Measurements from ENCODE around the gene HMGCS2.
"Not testable (repeated sequence)": the region's sequence is repeated elsewhere in the genome, so short reads cannot be mapped to it uniquely, and the experiment has no call there.

HMGCS2 gene

GRCh38 chr1:119725626-119726025, 43.1 kb downstream of the HMGCS2 start:
- DNase-seq, result no peak

- DNase-seq, result no peak
These were observed 44.0 kb downstream of the HMGCS2 start for GRCh38 chr1:119724611-119725218.

GRCh38 chr1:119721896-119722295, 46.8 kb downstream of the HMGCS2 start:
- no peak for DNase-seq

- DNase-seq, result no peak
These were observed 47.8 kb downstream of the HMGCS2 start for GRCh38 chr1:119720866-119721440.

- no peak for DNase-seq
These were observed 49.7 kb downstream of the HMGCS2 start for GRCh38 chr1:119718972-119719371.

GRCh38 chr1:119718409-119718808, 50.3 kb downstream of the HMGCS2 start:
- DNase-seq, result no peak

- peak; percentile 26 for DNase-seq
These were observed 53.2 kb downstream of the HMGCS2 start for GRCh38 chr1:119715542-119715941.

- DNase-seq, result no peak
These were observed 54.1 kb downstream of the HMGCS2 start for GRCh38 chr1:119714583-119714982.

GRCh38 chr1:119713749-119714456, 54.8 kb downstream of the HMGCS2 start:
- no peak for DNase-seq

GRCh38 chr1:119713039-119713748, 55.5 kb downstream of the HMGCS2 start:
- no peak for DNase-seq

- peak; percentile 52 for DNase-seq
These were observed 56.2 kb downstream of the HMGCS2 start for GRCh38 chr1:119712342-119713038.

- DNase-seq, result peak; percentile 74
These were observed 56.8 kb downstream of the HMGCS2 start, which contains the start of gene PHGDH for GRCh38 chr1:119711804-119712341. PHGDH (plus strand) TSS chr1:119711934; CDS start chr1:119712023, 89 bp downstream.

- DNase-seq, result not testable (repeated sequence)
These were observed 57.3 kb downstream of the HMGCS2 start for GRCh38 chr1:119711356-119711803.

- DNase-seq, result not testable (repeated sequence)
These were observed 62.1 kb downstream of the HMGCS2 start for GRCh38 chr1:119706599-119706998.

GRCh38 chr1:119703666-119704450, 64.8 kb downstream of the HMGCS2 start:
- no peak for DNase-seq

- DNase-seq, result no peak
These were observed 66.3 kb downstream of the HMGCS2 start for GRCh38 chr1:119702384-119702783.

GRCh38 chr1:119701659-119702058, 67.0 kb downstream of the HMGCS2 start:
- no peak for DNase-seq

- DNase-seq, result no peak
These were observed 68.4 kb downstream of the HMGCS2 start for GRCh38 chr1:119700326-119700725.

Measured in kidney glomerular epithelial cell (primary cell).